Tibial artery (tissue), 4 donors: ENCODE measurements around the gene USH1G.

ENCODE experiments used
- DNase-seq, 2 donors: peaks; one replicate each; pipeline ENCODE4 v3.0.0-alpha.2; 2019
- H3K27ac ChIP-seq, 2 donors: fragments of 200-600 bp; sonication (generic) in 1 of 2; 1 replicate in 1 of 2; 2 replicates in 1 of 2; pipeline ENCODE4 v1.5.1; 2018 to 2019; ENCODE audit warnings: mild to moderate bottlenecking in 1 of 2
- H3K27me3 ChIP-seq, 2 donors: fragments of 200-600 bp; sonication (generic) in 1 of 2; one replicate each; pipeline versions ENCODE4 v1.5.1 to v1.6.0; 2016 to 2019
- H3K36me3 ChIP-seq, 3 donors: fragments of 200-600 bp; sonication (generic) in 2 of 3; one replicate each; pipeline ENCODE4 v1.5.1; 2016 to 2019; ENCODE audit warnings: mild to moderate bottlenecking in 2 of 3
- H3K4me1 ChIP-seq, 4 donors: fragments of 200-600 bp; sonication (generic) in 2 of 4; 1 replicate in 3 of 4; 2 replicates in 1 of 4; pipeline ENCODE4 v1.5.1; 2016 to 2019
- H3K4me3 ChIP-seq, 2 donors: fragments of 200-600 bp; sonication (generic) in 1 of 2; 1 replicate in 1 of 2; 2 replicates in 1 of 2; pipeline ENCODE4 v1.5.1; 2018 to 2019; ENCODE audit warnings: mild to moderate bottlenecking in 2 of 2
- H3K9me3 ChIP-seq, 3 donors: fragments of 200-600 bp; sonication (generic) in 1 of 3; one replicate each; pipeline ENCODE4 v1.5.1; 2016 to 2019
- CTCF ChIP-seq, 2 experiments: fragments of 200-600 bp in 1 of 2; fragments of 450-650 bp in 1 of 2; IDR thresholded peaks; one replicate each; pipeline ENCODE4 v1.5.1; 2017 to 2019; ENCODE audit warnings: antibody characterized with exemption in 2 of 2, mild to moderate bottlenecking in 1 of 2, moderate library complexity in 1 of 2
- intact Hi-C: fragments of 100-400 bp; cut with DNase I; formaldehyde crosslinking; loops from one replicate; pipeline ENCODE4 v1.15.0; 2023; ENCODE audit warnings: low total_unique reads

The USH1G gene

GRCh38 chr17:74898376-74898946, 24.6 kb downstream of the USH1G start:
- Histone ChIP-seq H3K36me3 (no peaks in the 10 kb centered on the region), H3K4me3 (no peak overlapping the region), H3K4me1 (peaks cover 0 to 5% (median 4%) of the 10 kb centered on the region in 4 donors), H3K9me3 (no peaks in the 10 kb centered on the region), H3K27ac (no peak overlapping the region), H3K27me3 (peaks cover 0 to 72% of the 10 kb centered on the region in 2 donors)
- TF ChIP-seq CTCF (IDR thresholded peaks at IDR 0.05): no peak
- DNase-seq: no peak
- intact Hi-C loops: no loop called here

GRCh38 chr17:74893936-74894671, 29.0 kb downstream of the USH1G start:
- H3K4me3 ChIP-seq: peak overlapping the region in 1 of 2 donors; percentile 40
- no peaks in the 10 kb centered on the region for H3K9me3 ChIP-seq
- peaks cover 0 to 74% of the 10 kb centered on the region in 2 donors for H3K27me3 ChIP-seq
- H3K4me1 ChIP-seq: peaks cover 0 to 13% (median 10%) of the 10 kb centered on the region in 4 donors
- no peak for TF ChIP-seq CTCF (IDR thresholded peaks at IDR 0.05)
- H3K36me3 ChIP-seq: no peaks in the 10 kb centered on the region
- intact Hi-C loops: no loop called here
- no peak for DNase-seq
- no peak overlapping the region for H3K27ac ChIP-seq

GRCh38 chr17:74892974-74893911, 29.8 kb downstream of the USH1G start, which contains the start of gene FADS6:
TSS of gene FADS6 (minus strand) at chr17:74893633. CDS start at chr17:74893595, 38 bp downstream.
- no peak for DNase-seq
- peak within 1 kb of the TSS; percentile 17 to 40 for H3K4me3 ChIP-seq
- no peak for TF ChIP-seq CTCF (IDR thresholded peaks at IDR 0.05)
- no peaks in the 10 kb centered on the region for H3K36me3 ChIP-seq
- H3K27ac ChIP-seq: no peak within 1 kb of the TSS
- no peaks in the 10 kb centered on the region for H3K9me3 ChIP-seq
- peaks cover 0 to 13% (median 10%) of the 10 kb centered on the region in 4 donors for H3K4me1 ChIP-seq
- H3K27me3 ChIP-seq: peaks cover 0 to 78% of the 10 kb centered on the region in 2 donors
- intact Hi-C loops: no loop called here

- TF ChIP-seq CTCF (IDR thresholded peaks at IDR 0.05): no peak
- Histone ChIP-seq H3K4me1 (peaks cover 0 to 13% (median 10%) of the 10 kb centered on the region in 4 donors), H3K9me3 (no peaks in the 10 kb centered on the region), H3K27me3 (peaks cover 0 to 80% of the 10 kb centered on the region in 2 donors), H3K27ac (no peak overlapping the region), H3K4me3 (no peak overlapping the region), H3K36me3 (no peaks in the 10 kb centered on the region)
- intact Hi-C loops: no loop called here
- no peak for DNase-seq
These were observed 30.8 kb downstream of the USH1G start for GRCh38 chr17:74892013-74892841.

- Histone ChIP-seq H3K36me3 (no peaks in the 10 kb centered on the region), H3K4me1 (peaks cover 0 to 13% (median 10%) of the 10 kb centered on the region in 4 donors), H3K9me3 (no peaks in the 10 kb centered on the region), H3K4me3 (no peak overlapping the region), H3K27ac (no peak overlapping the region), H3K27me3 (peaks cover 0 to 70% of the 10 kb centered on the region in 2 donors)
- DNase-seq: no peak
- no peak for TF ChIP-seq CTCF (IDR thresholded peaks at IDR 0.05)
- intact Hi-C loops: no loop called here
These were observed 32.5 kb downstream of the USH1G start for GRCh38 chr17:74890554-74890953.
